WTC11 (cell line): ENCODE data around the gene DNAH7. TPM values are rescaled to one million over a fixed set of nuclear protein-coding genes. Genes with fewer than 3 reads are reported as not detected.

Experiments used
- ATAC-seq: fragments of 200-7000 bp; cut with Tn5 transposase; 2 replicates; pipeline ENCODE4 v1.10.0; 2021; ENCODE audit warnings: mild to moderate bottlenecking, moderate library complexity
- CTCF ChIA-PET: fragments of 300-600 bp; sonication (Branson Sonifier 250); formaldehyde crosslinking; loops from one replicate; lab custom pipeline; 2021; ENCODE audit warnings: antibody characterized with exemption; lab: Charles Lee
- POLR2A ChIA-PET: fragments of 350-600 bp; sonication (Branson Sonifier 250); formaldehyde crosslinking; loops from one replicate; lab custom pipeline; 2021; ENCODE audit warnings: antibody characterized with exemption; lab: Charles Lee
- DNase-seq: peaks from one replicate; pipeline ENCODE4 v3.0.0; 2021; ENCODE audit warnings: low spot score
- H3K27ac Mint-ChIP-seq: 2 replicates; pipeline ENCODE4 v1.8.0; 2021; ENCODE audit warnings: mixed read lengths
- H3K27me3 Mint-ChIP-seq: 2 replicates; pipeline ENCODE4 v1.8.0; 2021; ENCODE audit warnings: low read depth, mild to moderate bottlenecking, moderate library complexity, mixed read lengths
- H3K36me3 Mint-ChIP-seq: 2 replicates; pipeline ENCODE4 v1.8.0; 2021; ENCODE audit warnings: mixed read lengths
- H3K4me1 Mint-ChIP-seq: 2 replicates; pipeline ENCODE4 v1.8.0; 2022; ENCODE audit warnings: mixed read lengths
- H3K4me3 Mint-ChIP-seq: 2 replicates; pipeline ENCODE4 v1.8.0; 2021; ENCODE audit warnings: mild to moderate bottlenecking, moderate library complexity, mixed read lengths
- H3K9me3 Mint-ChIP-seq: 2 replicates; pipeline ENCODE4 v1.8.0; 2021; ENCODE audit warnings: mixed read lengths
- AR ChIP-seq: fragments of 250-450 bp; sonication (Bioruptor Pico); IDR thresholded peaks from 2 replicates; pipeline ENCODE4 v1.9.0; 2021; ENCODE audit warnings: mild to moderate bottlenecking
- ARID4B ChIP-seq: sonication (generic); formaldehyde crosslinking; IDR thresholded peaks from 2 replicates; pipeline ENCODE4 v1.8.0; 2023; ENCODE audit warnings: missing genetic modification reagents, mild to moderate bottlenecking, borderline replicate concordance
- E2F4 ChIP-seq: sonication (generic); formaldehyde crosslinking; IDR thresholded peaks from 2 replicates; pipeline ENCODE4 v1.8.1; 2022; ENCODE audit warnings: low read depth, mild to moderate bottlenecking, moderate library complexity, missing genetic modification reagents, borderline replicate concordance
- ERG ChIP-seq: fragments of 250-450 bp; sonication (Bioruptor Pico); IDR thresholded peaks from 2 replicates; pipeline ENCODE4 v1.8.0; 2021; ENCODE audit warnings: mild to moderate bottlenecking
- FOXP4 ChIP-seq: sonication (generic); formaldehyde crosslinking; IDR thresholded peaks from 2 replicates; pipeline ENCODE4 v1.8.0; 2022; ENCODE audit warnings: mild to moderate bottlenecking, missing genetic modification reagents
- KAT7 ChIP-seq: sonication (generic); formaldehyde crosslinking; IDR thresholded peaks from 2 replicates; pipeline ENCODE4 v1.8.1; 2023; ENCODE audit warnings: missing genetic modification reagents, mild to moderate bottlenecking, borderline replicate concordance
- MLX ChIP-seq: sonication (generic); formaldehyde crosslinking; IDR thresholded peaks from 2 replicates; pipeline ENCODE4 v1.8.1; 2023; ENCODE audit warnings: mild to moderate bottlenecking, missing genetic modification reagents, moderate library complexity
- MXD4 ChIP-seq: fragments of 250-450 bp; sonication (Bioruptor Pico); IDR thresholded peaks from 2 replicates; pipeline ENCODE4 v1.8.0; 2021; ENCODE audit warnings: mild to moderate bottlenecking, moderate library complexity, borderline replicate concordance
- NR3C1 ChIP-seq: sonication (generic); formaldehyde crosslinking; conservative IDR thresholded peaks from 2 replicates; pipeline ENCODE4 v1.8.1; 2023; ENCODE audit warnings: low read depth, mild to moderate bottlenecking, missing genetic modification reagents
- SMAD4 ChIP-seq: sonication (generic); formaldehyde crosslinking; IDR thresholded peaks from 2 replicates; pipeline ENCODE4 v1.8.0; 2022; ENCODE audit warnings: mild to moderate bottlenecking, missing genetic modification reagents
- TCF7 ChIP-seq: sonication (generic); formaldehyde crosslinking; IDR thresholded peaks from 2 replicates; pipeline ENCODE4 v1.8.0; 2022; ENCODE audit warnings: mild to moderate bottlenecking, low read depth, missing genetic modification reagents, moderate library complexity
- TP53 ChIP-seq: sonication (generic); formaldehyde crosslinking; IDR thresholded peaks from 2 replicates; pipeline ENCODE4 v1.8.1; 2023; ENCODE audit warnings: mild to moderate bottlenecking, missing genetic modification reagents
- USF2 ChIP-seq: sonication (generic); formaldehyde crosslinking; IDR thresholded peaks from 2 replicates; pipeline ENCODE4 v1.8.1; 2023; ENCODE audit warnings: mild to moderate bottlenecking, missing genetic modification reagents, moderate library complexity
- ZBTB21 ChIP-seq: sonication (generic); formaldehyde crosslinking; IDR thresholded peaks from 2 replicates; pipeline ENCODE4 v1.8.1; 2023; ENCODE audit warnings: mild to moderate bottlenecking, missing genetic modification reagents, borderline replicate concordance
- ZNF138 ChIP-seq: sonication (generic); formaldehyde crosslinking; conservative IDR thresholded peaks from 2 replicates; pipeline ENCODE4 v1.8.1; 2022; ENCODE audit warnings: mild to moderate bottlenecking, moderate library complexity, missing genetic modification reagents
- ZNF219 ChIP-seq: sonication (generic); formaldehyde crosslinking; IDR thresholded peaks from 2 replicates; pipeline ENCODE4 v1.8.0; 2023; ENCODE audit warnings: missing genetic modification reagents, mild to moderate bottlenecking, borderline replicate concordance
- ZNF317 ChIP-seq: sonication (generic); formaldehyde crosslinking; IDR thresholded peaks from 2 replicates; pipeline ENCODE4 v1.8.1; 2023; ENCODE audit warnings: low read depth, mild to moderate bottlenecking, moderate library complexity, missing genetic modification reagents, borderline replicate concordance
- total RNA-seq: library from RNA; stranded (reverse); gene quantifications from 3 replicates; pipeline ENCODE4 v1.2.3, GENCODE V29; 2021

The DNAH7 gene
- total RNA-seq, 1 experiment from 2014 or later = 0.04 TPM

GRCh38 chr2:195929531-195929930 is 139.1 kb downstream of the DNAH7 start:
- ChIA-PET POLR2A (no interaction called here), CTCF (no interaction called here)
- TF ChIP-seq ZNF317 (CRISPR knock-in tag) = no peak
- TF ChIP-seq KAT7 (CRISPR knock-in tag) = no peak
- no peak for TF ChIP-seq TP53 (CRISPR knock-in tag)
- Mint-ChIP-seq H3K9me3 (peaks cover 10% of the 10 kb centered on the region), H3K4me1 (no peaks in the 10 kb centered on the region), H3K36me3 (no peaks in the 10 kb centered on the region), H3K27me3 (no peaks in the 10 kb centered on the region), H3K4me3 (no peak overlapping the region), H3K27ac (no peak overlapping the region)
- ATAC-seq = no peak
- no peak for DNase-seq

- Mint-ChIP-seq H3K9me3 (peaks cover 7% of the 10 kb centered on the region), H3K4me1 (no peaks in the 10 kb centered on the region), H3K27me3 (no peaks in the 10 kb centered on the region), H3K36me3 (no peaks in the 10 kb centered on the region), H3K27ac (no peak overlapping the region), H3K4me3 (no peak overlapping the region)
- ATAC-seq (no peak), DNase-seq (no peak)
- ChIA-PET POLR2A (no interaction called here), CTCF (no interaction called here)
- no peak for TF ChIP-seq ZNF219 (CRISPR knock-in tag)
- no peak for TF ChIP-seq AR (CRISPR knock-in tag)
- TF ChIP-seq ZNF138 (CRISPR knock-in tag) = no peak
- no peak for TF ChIP-seq ZBTB21 (CRISPR knock-in tag)
- TF ChIP-seq E2F4 (CRISPR knock-in tag) = no peak
- TF ChIP-seq SMAD4 (CRISPR knock-in tag) = no peak
- TF ChIP-seq ZNF317 (CRISPR knock-in tag) = no peak
- no peak for TF ChIP-seq MLX (CRISPR knock-in tag)
- no peak for TF ChIP-seq TCF7
- no peak for TF ChIP-seq USF2
- no peak for TF ChIP-seq ERG (CRISPR knock-in tag)
- no peak for TF ChIP-seq MXD4 (CRISPR knock-in tag)
Measured at GRCh38 chr2:195925120-195925519, 143.5 kb downstream of the DNAH7 start.

GRCh38 chr2:195923889-195924288 is 144.7 kb downstream of the DNAH7 start:
- Mint-ChIP-seq H3K9me3 (peaks cover 12% of the 10 kb centered on the region), H3K36me3 (no peaks in the 10 kb centered on the region), H3K4me1 (no peaks in the 10 kb centered on the region), H3K4me3 (no peak overlapping the region), H3K27me3 (no peaks in the 10 kb centered on the region), H3K27ac (no peak overlapping the region)
- CTCF ChIA-PET = no interaction called here
- POLR2A ChIA-PET = no interaction called here
- DNase-seq = no peak
- no peak for ATAC-seq
- TF ChIP-seq NR3C1 (CRISPR knock-in tag) (no peak), ARID4B (CRISPR knock-in tag) (no peak), FOXP4 (CRISPR knock-in tag) (no peak)
